ENCODE results near the gene CDK5R2.
A peak's percentile ranks its signal among the peaks of the same experiment; 100 is the strongest.

The CDK5R2 gene

GRCh38 chr2:218960309-218961165 is 1.1 kb downstream of the CDK5R2 start:
- Histone ChIP-seq H3K27me3 (ENCODE audit: insufficient read depth, low read depth, severe bottlenecking) (no peaks in the 10 kb centered on the region), H3K27ac (peak overlapping the region; percentile 97), H3K36me3 (no peaks in the 10 kb centered on the region; the same call in 1 of the 2 replicates), H3K9me3 (ENCODE audit: severe bottlenecking) (no peaks in the 10 kb centered on the region), H3K4me3 (ENCODE audit: low read depth, low read length) (peak overlapping the region; percentile 75)
- TF ChIP-seq, protein P1, sequence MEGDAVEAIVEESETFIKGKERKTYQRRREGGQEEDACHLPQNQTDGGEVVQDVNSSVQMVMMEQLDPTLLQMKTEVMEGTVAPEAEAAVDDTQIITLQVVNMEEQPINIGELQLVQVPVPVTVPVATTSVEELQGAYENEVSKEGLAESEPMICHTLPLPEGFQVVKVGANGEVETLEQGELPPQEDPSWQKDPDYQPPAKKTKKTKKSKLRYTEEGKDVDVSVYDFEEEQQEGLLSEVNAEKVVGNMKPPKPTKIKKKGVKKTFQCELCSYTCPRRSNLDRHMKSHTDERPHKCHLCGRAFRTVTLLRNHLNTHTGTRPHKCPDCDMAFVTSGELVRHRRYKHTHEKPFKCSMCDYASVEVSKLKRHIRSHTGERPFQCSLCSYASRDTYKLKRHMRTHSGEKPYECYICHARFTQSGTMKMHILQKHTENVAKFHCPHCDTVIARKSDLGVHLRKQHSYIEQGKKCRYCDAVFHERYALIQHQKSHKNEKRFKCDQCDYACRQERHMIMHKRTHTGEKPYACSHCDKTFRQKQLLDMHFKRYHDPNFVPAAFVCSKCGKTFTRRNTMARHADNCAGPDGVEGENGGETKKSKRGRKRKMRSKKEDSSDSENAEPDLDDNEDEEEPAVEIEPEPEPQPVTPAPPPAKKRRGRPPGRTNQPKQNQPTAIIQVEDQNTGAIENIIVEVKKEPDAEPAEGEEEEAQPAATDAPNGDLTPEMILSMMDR (IDR thresholded peaks at IDR 0.05; ENCODE audit: low read depth, low read length): 0 out of 2 replicates have a peak, but pooled peaks have one; percentile 11
- DNase-seq: peak; percentile 41

DNA sequence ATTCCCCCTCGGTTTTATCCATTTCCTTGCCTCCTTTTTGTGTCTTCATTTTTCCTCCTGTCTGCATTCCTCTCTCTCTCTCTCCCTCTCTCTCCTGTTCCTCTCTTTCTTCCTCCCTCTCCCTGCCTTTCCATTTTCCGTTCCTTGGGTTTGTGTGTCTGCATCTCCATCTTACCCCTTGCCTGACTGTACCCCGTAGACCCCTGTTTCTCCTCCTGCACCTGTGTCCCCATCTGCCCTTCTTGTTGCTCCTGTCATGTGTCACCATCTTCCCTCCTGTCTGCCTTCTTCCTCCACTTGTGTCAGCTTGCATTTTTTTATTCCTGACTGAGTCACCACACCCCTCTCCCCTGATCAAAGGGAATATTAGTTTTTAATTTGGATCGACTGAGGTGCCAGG is 1.8 kb downstream of the CDK5R2 start:
- Histone ChIP-seq H3K27me3 (ENCODE audit: insufficient read depth, low read depth, severe bottlenecking) (no peaks in the 10 kb centered on the region), H3K27ac (peak overlapping the region; percentile 97), H3K36me3 (no peaks in the 10 kb centered on the region; the same call in 1 of the 2 replicates), H3K4me3 (ENCODE audit: low read depth, low read length) (peak overlapping the region; percentile 75), H3K9me3 (ENCODE audit: severe bottlenecking) (no peaks in the 10 kb centered on the region)
- TF ChIP-seq, protein P1 (IDR thresholded peaks at IDR 0.05; ENCODE audit: low read depth, low read length): no peak
- no peak for DNase-seq

GRCh38 chr2:218961651-218962570 is 2.4 kb downstream of the CDK5R2 start:
- Histone ChIP-seq H3K9me3 (ENCODE audit: severe bottlenecking) (no peaks in the 10 kb centered on the region), H3K27me3 (ENCODE audit: insufficient read depth, low read depth, severe bottlenecking) (no peaks in the 10 kb centered on the region), H3K4me3 (ENCODE audit: low read depth, low read length) (peak overlapping the region; percentile 75), H3K36me3 (no peaks in the 10 kb centered on the region; the same call in 1 of the 2 replicates), H3K27ac (peak overlapping the region; percentile 97)
- TF ChIP-seq, protein P1 (IDR thresholded peaks at IDR 0.05; ENCODE audit: low read depth, low read length): no peak
- DNase-seq: peak; percentile 90

DNA sequence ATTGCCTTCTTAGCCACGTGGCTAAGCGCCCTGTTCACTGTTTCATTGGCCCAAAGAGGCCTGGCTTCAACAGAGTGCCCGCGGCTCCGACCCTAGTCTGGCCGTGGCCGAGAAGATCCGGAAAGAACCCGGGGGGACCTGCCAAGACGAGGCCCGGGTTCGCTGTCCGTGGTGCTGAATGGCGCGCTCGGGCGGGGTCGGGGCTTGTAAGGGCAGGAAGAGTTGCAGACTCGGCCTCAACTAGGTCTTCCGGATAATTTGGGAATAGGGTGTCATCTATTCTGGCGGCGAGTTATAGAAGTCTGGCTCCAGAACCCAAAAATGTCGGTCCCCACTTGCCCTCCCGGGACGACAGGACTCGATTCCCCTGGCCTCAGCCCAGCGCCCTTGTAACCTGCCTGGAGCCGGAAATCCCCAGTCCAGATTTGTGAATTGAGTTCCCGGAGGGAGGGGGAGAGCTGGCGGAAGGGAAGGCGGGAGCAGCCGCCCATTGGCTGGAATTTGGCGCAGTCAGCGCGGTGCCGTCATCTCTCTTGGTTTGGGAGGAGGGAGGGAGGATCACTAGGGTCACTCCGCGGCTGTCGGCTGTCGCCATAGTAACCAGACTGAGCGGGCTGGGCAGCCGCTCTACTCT is 3.5 kb downstream of the CDK5R2 start:
- no peaks in the 10 kb centered on the region; the same call in 1 of the 2 replicates for H3K36me3 ChIP-seq
- H3K27ac ChIP-seq: peak overlapping the region; percentile 97
- no peaks in the 10 kb centered on the region for H3K27me3 ChIP-seq (ENCODE audit: insufficient read depth, low read depth, severe bottlenecking)
- H3K4me3 ChIP-seq (ENCODE audit: low read depth, low read length): peak overlapping the region; percentile 75
- H3K9me3 ChIP-seq (ENCODE audit: severe bottlenecking): no peaks in the 10 kb centered on the region
- TF ChIP-seq, protein P1 (IDR thresholded peaks at IDR 0.05; ENCODE audit: low read depth, low read length): no peak
- DNase-seq: peak; percentile 98

GRCh38 chr2:218963601-218964000 is 4.1 kb downstream of the CDK5R2 start:
- no peaks in the 10 kb centered on the region for H3K9me3 ChIP-seq (ENCODE audit: severe bottlenecking)
- peak overlapping the region; percentile 75 for H3K4me3 ChIP-seq (ENCODE audit: low read depth, low read length)
- peak overlapping the region; percentile 97 for H3K27ac ChIP-seq
- no peaks in the 10 kb centered on the region; the same call in 1 of the 2 replicates for H3K36me3 ChIP-seq
- DNase-seq: peak; percentile 72
- no peaks in the 10 kb centered on the region for H3K27me3 ChIP-seq (ENCODE audit: insufficient read depth, low read depth, severe bottlenecking)
- TF ChIP-seq, protein P1 (IDR thresholded peaks at IDR 0.05; ENCODE audit: low read depth, low read length): no peak

Measured in WERI-Rb-1 (cell line).